Uterus (tissue), 4 donors: Measurements from ENCODE around the gene COPS9. TPM values are rescaled to one million over a fixed set of nuclear protein-coding genes. Genes with fewer than 3 reads are reported as not detected.

Source experiments
- DNase-seq, 2 donors: peaks; one replicate each; pipeline ENCODE4 v3.0.0-alpha.2; 2019 to 2020
- H3K27ac ChIP-seq, 2 donors: fragments of 200-600 bp; sonication (generic); 1 replicate in 1 of 2; 2 replicates in 1 of 2; pipeline ENCODE4 v1.5.1; 2016 to 2018
- H3K27me3 ChIP-seq, 2 donors: fragments of 200-600 bp; sonication (generic); one replicate each; pipeline ENCODE4 v1.5.1; 2018 to 2019; ENCODE audit warnings: control low read depth in 1 of 2
- H3K36me3 ChIP-seq, 2 donors: fragments of 200-600 bp; sonication (generic); one replicate each; pipeline ENCODE4 v1.5.1; 2019; ENCODE audit warnings: control low read depth in 1 of 2
- H3K4me1 ChIP-seq, 2 donors: fragments of 200-600 bp; sonication (generic); one replicate each; pipeline ENCODE4 v1.5.1; 2018 to 2019; ENCODE audit warnings: control low read depth in 1 of 2
- H3K4me3 ChIP-seq, 2 donors: fragments of 200-600 bp; sonication (generic); 1 replicate in 1 of 2; 2 replicates in 1 of 2; pipeline ENCODE4 v1.5.1; 2018 to 2019; ENCODE audit warnings: mild to moderate bottlenecking in 1 of 2
- H3K9me3 ChIP-seq, 2 donors: fragments of 200-600 bp; sonication (generic); one replicate each; pipeline ENCODE4 v1.5.1; 2019; ENCODE audit warnings: control low read depth in 1 of 2
- CTCF ChIP-seq, 4 experiments: fragments of 200-600 bp in 2 of 4; fragments of 450-650 bp in 2 of 4; sonication (generic) in 2 of 4; IDR thresholded peaks; one replicate each; pipeline ENCODE4 v1.5.1; 2016 to 2019; ENCODE audit warnings: antibody characterized with exemption in 4 of 4, mild to moderate bottlenecking in 2 of 4, moderate library complexity in 1 of 4
- POLR2A ChIP-seq, 2 donors: fragments of 450-650 bp; IDR thresholded peaks; one replicate each; pipeline ENCODE4 v1.6.1; 2016; ENCODE audit warnings: antibody characterized with exemption in 2 of 2, mild to moderate bottlenecking in 1 of 2, moderate library complexity in 1 of 2
- intact Hi-C: fragments of 100-400 bp; cut with DNase I; formaldehyde crosslinking; loops from one replicate; pipeline ENCODE4 v1.15.1; 2023; ENCODE audit warnings: low total_unique reads
- total RNA-seq, 4 donors: library from RNA; depleted of rRNA in 3 of 4; stranded (reverse); fragments of >200 nt in 3 of 4; gene quantifications; one replicate each; pipeline versions ENCODE4 v1.1.0 to v1.2.4, GENCODE V29; 2014 to 2023
- donor health status: DM: yes; HTN: yes; CAD: no.

The COPS9 gene
- total RNA-seq, 4 donors from 2014 or later: 14.1 to 189 (median 98.0) TPM

DNA sequence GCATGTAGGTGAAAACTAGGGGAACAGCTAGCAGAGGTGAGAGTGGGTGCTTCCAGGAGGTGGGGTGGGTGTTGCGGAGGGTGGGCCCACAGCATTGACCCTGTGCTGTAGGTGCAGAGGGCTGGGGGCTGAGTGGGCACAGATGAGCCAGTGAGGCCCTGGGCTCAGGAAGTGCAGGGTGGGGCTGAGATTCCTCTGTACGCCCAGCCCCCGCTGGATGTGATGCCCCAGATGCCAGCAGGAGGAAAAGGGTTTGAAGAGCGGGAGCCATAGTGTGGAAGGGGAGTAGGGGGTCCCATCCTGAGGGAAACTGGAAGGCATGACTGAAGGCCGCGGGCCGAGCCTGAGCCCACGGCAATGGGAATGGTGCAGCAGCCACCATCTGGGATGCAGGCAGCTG, 18.5 kb upstream of the COPS9 start:
- no peaks in the 10 kb centered on the region for H3K9me3 ChIP-seq
- DNase-seq: no peak
- no peaks in the 10 kb centered on the region for H3K36me3 ChIP-seq
- no peaks in the 10 kb centered on the region for H3K4me1 ChIP-seq
- H3K4me3 ChIP-seq: no peak overlapping the region
- no peaks in the 10 kb centered on the region for H3K27me3 ChIP-seq
- H3K27ac ChIP-seq: no peak overlapping the region
- intact Hi-C loops: no loop called here
- no peak for TF ChIP-seq CTCF (IDR thresholded peaks at IDR 0.05)
- no peak for TF ChIP-seq POLR2A (IDR thresholded peaks at IDR 0.05)

DNA sequence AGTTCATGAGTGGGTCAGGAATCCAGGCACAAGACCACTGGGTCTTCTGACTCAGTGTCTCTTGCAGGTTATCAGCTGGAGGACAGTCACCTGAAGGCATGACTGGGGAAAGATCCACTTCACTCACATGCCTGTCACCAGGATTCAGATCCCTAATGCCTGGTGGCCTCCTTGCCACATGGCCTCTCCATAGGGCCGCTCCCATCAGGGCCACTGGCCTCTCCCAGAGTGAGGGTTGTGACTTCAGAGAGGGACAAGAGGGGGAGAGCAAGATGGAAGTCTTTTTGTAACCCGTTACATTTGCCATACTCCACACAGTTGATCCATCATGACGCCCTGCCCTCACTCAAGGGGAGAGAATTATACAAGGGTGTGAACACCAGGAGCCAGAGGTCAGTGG, 17.3 kb upstream of the COPS9 start:
- Histone ChIP-seq H3K27me3 (no peaks in the 10 kb centered on the region), H3K9me3 (no peaks in the 10 kb centered on the region), H3K27ac (no peak overlapping the region), H3K4me1 (no peaks in the 10 kb centered on the region), H3K4me3 (no peak overlapping the region), H3K36me3 (no peaks in the 10 kb centered on the region)
- DNase-seq: no peak
- TF ChIP-seq CTCF (IDR thresholded peaks at IDR 0.05): no peak
- no peak for TF ChIP-seq POLR2A (IDR thresholded peaks at IDR 0.05)
- intact Hi-C loops: no loop called here

DNA sequence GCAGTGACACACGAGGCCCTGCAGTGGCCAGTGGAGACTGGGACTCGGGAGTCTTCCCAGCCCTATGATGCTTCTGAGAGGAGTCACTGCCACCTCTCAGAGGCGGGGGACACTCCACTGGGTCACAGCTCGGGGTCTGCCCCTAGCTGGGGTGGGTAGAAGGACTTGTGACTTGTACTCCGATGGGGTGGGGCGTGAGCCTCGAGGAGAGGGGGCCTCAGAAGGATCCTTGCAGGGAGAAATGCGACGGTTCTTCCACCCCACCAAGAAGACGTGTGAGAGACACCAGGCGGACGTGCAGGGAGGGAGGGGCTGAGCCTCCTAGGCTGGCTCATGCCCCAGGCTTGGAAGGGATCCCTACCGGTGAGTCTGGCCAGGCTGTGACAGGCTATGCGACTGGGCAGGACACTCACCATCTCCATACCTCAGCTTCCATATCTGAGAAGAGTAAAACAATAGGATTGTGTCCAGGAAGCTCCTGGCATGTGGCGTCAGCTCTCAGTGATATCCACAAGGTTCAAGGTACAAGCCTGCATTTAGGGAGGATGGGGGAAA, 15.4 kb upstream of the COPS9 start:
- no peak for DNase-seq
- Histone ChIP-seq H3K4me3 (no peak overlapping the region), H3K36me3 (no peaks in the 10 kb centered on the region), H3K4me1 (no peaks in the 10 kb centered on the region), H3K9me3 (no peaks in the 10 kb centered on the region), H3K27me3 (no peaks in the 10 kb centered on the region), H3K27ac (no peak overlapping the region)
- TF ChIP-seq POLR2A (IDR thresholded peaks at IDR 0.05): no peak
- no peak for TF ChIP-seq CTCF (IDR thresholded peaks at IDR 0.05)
- intact Hi-C loops: no loop called here

- intact Hi-C loops: loop anchor here (10.0 kb wide), 2 partner anchors 85 to 1115 kb away; no protein-coding TSS in a partner anchor
- no peak overlapping the region for H3K4me3 ChIP-seq
- no peaks in the 10 kb centered on the region for H3K27me3 ChIP-seq
- H3K9me3 ChIP-seq: no peaks in the 10 kb centered on the region
- no peaks in the 10 kb centered on the region for H3K4me1 ChIP-seq
- no peak overlapping the region for H3K27ac ChIP-seq
- DNase-seq: no peak
- TF ChIP-seq POLR2A (IDR thresholded peaks at IDR 0.05): no peak
- TF ChIP-seq CTCF (IDR thresholded peaks at IDR 0.05): peak in 1 of 4 experiments; percentile 32
- H3K36me3 ChIP-seq: no peaks in the 10 kb centered on the region
These were observed 14.1 kb upstream of the COPS9 start for GRCh38 chr2:240149943-240150784.

DNA sequence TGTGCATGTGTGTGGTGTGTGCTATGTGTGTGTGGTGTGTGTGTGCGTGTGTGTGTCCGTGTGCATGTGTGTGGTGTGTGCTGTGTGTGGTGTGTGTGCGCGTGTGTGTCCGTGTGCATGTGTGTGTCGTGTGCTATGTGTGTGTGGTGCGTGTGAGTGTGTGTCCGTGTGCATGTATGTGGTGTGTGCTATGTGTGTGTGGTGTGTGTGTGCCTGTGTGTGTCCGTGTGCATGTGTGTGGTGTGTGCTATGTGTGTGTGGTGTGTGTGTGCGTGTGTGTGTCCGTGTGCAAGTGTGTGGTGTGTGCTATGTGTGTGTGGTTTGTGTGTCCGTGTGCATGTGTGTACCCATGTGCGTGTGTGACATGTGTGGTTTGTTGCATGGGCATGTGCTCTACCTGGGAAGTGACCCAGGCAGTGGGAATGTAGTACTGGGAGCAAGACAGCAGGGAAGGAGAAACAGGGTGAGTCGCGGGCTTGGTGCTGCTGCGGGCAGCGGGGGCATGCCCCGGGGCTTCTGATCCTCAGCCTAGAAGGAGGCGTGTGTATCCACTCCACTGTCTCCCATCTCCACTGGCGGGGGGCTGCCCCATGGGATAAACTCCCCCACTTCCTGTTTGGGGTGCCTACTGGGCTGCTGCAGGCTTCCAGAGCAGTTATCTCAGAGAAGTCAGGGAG, 11.9 kb upstream of the COPS9 start:
- Histone ChIP-seq H3K27ac (no peak overlapping the region), H3K9me3 (no peaks in the 10 kb centered on the region), H3K4me1 (peaks cover 0 to 4% of the 10 kb centered on the region in 2 donors), H3K4me3 (no peak overlapping the region), H3K27me3 (no peaks in the 10 kb centered on the region), H3K36me3 (no peaks in the 10 kb centered on the region)
- TF ChIP-seq POLR2A (IDR thresholded peaks at IDR 0.05) (no peak), CTCF (IDR thresholded peaks at IDR 0.05) (no peak)
- intact Hi-C loops: loop anchor here (10.0 kb wide), 2 partner anchors 83 to 1113 kb away; no protein-coding TSS in a partner anchor
- DNase-seq: no peak
